Stromal cell of bone marrow (primary cell): Measurements from ENCODE around the gene SEC31A.
A peak's percentile ranks its signal among the peaks of the same experiment; 100 is the strongest.
"Not testable (repeated sequence)": the region's sequence is repeated elsewhere in the genome, so short reads cannot be mapped to it uniquely, and the experiment has no call there.

Source experiments
- DNase-seq: peaks from one replicate; pipeline ENCODE4 v3.0.0-alpha.2; 2012; ENCODE audit warnings: low read depth

Gene SEC31A

DNA sequence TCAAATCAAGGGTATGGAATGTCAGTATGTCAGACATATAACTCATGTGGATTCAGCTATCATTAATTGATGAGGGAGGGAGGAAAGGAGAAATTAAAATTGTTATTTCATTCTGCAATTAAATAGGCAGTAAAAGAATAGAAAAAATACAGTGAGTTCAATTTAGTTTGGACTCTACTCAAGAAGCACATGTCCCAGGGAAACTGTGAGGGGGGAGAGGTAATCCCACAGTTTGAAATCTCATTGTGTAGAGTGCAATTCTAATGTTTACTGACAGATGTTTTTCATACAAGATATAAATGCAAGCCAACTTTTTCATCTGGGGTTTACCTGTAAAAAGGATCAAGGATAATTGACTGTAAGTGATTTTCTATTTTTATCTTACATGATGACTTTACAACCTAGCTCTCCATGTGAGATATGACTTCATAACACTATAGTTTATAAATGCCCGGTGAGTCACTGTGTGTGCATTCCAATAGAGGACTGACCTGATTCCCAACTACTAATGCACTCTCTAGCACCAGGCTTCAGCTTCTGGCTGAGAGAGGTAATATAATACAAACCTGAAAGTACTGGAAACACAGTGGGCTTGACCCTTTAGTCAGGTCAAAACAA lies 57.1 kb downstream of the SEC31A start:
- peak; percentile 57 for DNase-seq

DNA sequence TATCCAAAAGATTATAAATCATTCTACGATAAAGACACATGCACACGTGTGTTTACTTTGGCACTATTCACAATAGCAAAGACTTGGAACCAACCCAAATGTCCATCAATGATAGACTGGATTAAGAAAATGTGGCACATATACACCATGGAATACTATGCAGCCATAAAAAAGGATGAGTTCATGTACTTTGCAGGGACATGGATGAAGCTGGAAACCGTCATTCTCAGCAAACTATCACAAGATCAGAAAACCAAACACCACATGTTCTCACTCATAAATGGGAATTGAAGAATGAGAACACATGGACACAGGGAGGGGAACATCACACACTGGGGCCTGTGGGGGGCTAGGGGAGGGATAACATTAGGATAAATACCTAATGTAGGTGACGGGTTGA lies 57.9 kb downstream of the SEC31A start:
- DNase-seq, result not testable (repeated sequence)

DNA sequence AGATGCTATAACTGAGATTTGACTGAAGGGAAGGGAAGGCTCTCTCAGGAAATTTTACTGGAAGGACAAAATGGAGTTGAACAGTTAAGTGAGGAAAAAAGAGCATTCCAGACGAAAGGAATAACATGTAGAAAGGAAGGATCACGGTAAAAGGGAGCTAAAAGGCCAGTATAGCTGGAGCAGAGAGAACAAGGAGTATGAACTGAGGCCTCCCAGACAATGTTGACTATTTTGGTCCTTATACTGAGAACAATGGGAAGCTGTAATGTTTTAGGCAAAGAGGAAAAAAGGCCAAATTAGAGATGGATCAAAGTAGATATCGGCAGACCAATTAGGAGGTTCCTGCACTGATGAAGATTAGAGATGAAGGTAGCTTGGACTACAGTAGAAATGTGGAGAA lies 65.5 kb downstream of the SEC31A start:
- DNase-seq, result no peak

DNA sequence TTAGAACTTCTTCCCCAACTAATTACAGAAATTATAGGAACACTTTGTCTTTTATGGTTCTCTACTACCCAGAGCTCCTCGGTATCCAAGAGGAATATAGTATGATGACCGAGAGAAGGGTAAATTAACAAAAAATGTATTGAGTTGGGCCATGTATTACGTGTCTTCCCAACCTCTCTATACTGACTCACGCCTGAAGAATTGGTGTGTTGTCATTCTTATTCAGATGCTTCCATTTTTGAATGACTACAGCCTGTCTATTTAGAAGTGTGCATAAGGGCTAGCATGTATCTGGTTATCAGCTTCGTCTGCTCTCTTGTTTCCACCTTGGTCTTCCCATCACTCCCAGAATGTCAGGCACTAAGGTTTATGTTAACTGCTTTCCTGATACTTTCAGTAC lies 67.9 kb downstream of the SEC31A start:
- no peak for DNase-seq

DNA sequence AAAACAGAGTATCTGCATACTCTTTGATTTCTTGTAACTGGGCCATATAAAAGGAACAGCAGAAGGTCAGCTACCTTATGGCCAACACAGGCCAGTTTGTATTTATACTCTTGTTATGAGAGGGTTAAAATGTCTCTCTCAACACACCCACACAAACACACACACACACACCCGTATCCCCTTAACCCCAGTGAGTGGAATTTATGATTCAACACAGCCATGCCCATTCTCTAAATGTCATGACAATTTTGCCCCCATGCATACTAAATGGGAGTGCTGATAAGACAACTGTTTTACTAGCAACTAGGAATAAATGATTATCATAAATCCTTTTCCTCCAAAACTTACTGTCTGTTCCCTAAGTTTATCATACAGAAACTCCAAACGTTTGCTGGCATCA lies 70.3 kb downstream of the SEC31A start:
- DNase-seq, result no peak

DNA sequence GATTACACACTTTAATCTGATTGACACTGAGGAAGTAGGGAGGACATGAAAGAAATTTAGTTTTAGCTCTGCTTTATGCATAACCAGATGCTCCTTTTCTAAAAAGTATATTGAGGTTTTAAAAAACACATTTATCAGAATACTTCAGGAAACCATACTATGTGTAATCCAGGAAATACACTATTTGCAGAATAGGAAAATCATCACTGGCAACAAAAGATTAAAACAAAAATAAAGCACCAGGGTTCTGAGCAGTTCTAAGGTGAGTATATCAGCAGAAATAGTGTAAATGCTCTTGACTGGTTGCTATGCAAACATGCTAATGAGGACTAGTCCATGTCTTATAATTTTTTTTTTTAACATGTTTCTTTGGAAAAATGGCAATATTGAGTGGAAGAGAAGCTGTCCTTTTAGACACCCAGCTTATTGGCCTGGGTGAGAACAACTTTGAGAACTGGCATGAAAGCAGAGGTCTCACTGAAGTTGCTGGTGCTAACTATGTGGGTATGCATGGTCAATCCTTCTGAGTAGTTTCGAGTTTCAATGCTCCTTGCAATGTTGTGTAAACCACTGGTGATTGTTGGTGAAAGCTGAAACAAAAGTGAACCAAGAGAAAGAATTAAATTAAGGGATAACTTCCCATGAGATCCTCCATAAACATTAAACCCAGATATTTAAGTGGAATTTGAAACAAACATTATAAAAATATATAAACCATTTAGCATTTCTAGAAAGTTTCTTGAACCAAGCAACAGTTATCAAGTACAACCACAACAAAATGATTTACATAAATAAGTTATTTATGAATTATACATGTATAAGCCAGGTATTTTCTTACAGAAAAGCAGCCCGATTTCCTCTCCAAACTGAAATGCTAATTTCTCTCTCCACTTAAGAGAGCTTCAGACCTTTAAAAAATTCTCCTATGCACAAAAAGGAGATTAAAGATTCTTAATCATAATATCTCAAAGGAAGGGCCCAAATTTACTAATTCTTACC lies 72.0 kb downstream of the SEC31A start:
- DNase-seq, result no peak

DNA sequence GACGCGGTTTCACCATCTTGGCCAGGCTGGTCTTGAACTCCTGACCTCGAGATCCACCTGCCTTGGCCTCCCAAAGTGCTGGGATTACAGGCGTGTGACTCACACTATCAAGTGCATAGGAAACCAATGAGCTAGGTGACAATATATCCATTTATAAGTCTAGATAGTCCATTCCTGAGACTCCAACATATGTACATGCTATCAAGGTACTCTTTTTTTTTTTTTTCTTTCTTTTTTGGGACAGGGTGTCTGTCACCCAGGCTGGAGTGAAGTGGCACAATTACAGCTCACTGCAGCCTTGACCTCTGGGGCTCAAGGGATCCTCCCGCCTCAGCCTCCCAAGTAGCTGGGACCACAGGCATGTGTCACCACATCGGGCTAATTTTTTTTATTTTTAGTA lies 74.1 kb downstream of the SEC31A start:
- DNase-seq, result not testable (repeated sequence)

DNA sequence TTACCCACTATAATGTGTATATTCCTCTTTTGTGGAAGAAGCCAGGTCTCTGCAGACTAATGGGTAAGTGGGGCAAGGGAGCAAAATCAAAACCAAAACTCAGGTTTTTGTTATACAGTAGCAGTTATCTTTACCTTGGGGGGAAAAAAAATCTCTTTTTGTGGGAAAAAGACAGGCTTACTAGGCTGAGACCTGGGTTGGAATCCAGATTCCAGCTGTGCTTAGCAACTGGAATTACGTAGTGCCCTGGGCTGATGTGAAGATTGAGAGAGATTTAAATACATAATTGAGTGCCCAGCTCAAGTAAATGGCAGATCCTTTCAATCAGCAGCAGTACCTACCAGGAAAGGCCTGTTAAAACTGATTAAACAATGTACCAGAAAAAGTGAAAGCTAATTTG lies 76.9 kb downstream of the SEC31A start:
- DNase-seq, result no peak

DNA sequence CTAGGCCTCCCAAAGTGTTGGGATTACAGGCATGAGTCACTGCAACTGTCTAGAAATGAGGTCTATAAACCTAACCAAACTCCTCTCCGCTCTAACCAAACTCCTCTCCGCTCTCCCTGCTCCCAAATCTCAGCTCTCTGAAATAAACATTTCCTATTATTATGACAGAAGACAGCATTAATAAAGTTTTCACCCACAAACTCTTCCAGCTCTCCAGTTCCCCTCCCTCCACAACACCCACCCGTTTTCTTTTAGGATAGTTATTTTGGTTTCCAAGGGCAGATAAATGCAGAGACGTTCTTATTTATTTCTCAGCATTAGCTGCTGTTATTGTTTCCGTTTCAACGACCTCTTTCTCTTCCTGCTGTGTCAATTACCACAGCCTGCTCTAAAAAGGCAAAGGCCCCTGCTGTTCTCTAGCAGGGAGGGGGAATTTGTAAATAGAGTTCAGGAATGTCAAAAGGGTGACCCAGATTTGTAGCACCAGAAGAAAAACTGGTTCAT lies 79.1 kb downstream of the SEC31A start:
- no peak for DNase-seq

DNA sequence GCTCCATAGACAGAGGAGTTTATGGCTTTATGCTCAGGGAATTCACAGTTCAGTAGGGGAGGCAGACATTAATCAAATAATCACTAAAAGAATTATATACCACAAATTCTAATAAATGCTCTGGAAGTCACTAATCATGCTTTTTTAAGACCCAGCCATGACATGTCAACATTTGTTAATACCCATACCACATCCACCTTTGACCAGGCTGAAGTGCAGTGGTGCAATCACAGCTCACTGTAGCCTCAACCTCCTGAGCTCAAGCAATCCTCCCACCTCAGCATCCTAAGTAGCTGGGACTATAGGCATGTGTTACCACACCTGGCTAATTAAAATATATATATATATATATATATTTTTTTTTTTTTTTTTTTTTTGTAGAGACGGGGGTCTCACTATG lies 79.6 kb downstream of the SEC31A start:
- no peak for DNase-seq

DNA sequence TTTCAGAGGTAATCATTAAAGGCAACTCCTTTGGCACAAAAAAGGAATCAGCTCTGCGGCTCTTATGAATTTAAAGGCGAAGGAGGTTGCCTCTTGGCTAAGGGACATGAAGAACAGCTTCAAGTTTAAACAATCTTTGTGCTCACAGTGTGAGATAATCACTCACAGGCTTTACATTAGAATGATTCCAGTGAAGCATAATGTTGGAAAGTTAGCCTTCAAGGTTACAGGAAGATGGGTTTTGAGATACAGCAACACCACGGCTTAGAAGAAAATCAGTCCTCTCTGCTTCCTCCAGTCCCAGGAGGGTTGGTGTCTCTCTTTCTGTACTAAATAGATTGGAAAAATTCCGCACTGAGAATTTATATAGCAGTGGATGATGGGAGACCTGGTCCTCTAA lies 80.8 kb downstream of the SEC31A start:
- DNase-seq, result no peak

DNA sequence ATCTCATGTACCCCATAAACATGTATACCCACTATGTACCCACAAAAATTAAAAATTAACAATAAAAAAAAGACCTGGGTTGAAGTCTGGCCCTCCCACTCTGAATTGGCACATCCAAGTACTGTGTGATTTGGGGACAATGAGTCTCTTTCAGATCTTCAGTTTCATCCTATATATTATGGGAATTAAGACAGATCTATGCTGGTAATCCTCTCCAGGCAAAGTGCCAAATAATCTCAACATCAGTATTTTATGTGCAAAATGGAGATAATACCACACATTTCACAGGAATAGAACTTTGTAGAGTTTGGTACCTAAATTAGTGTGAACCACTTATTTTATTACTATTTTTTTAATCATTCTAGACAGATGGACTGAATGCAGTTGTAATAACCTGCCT lies 81.3 kb downstream of the SEC31A start:
- no peak for DNase-seq

DNA sequence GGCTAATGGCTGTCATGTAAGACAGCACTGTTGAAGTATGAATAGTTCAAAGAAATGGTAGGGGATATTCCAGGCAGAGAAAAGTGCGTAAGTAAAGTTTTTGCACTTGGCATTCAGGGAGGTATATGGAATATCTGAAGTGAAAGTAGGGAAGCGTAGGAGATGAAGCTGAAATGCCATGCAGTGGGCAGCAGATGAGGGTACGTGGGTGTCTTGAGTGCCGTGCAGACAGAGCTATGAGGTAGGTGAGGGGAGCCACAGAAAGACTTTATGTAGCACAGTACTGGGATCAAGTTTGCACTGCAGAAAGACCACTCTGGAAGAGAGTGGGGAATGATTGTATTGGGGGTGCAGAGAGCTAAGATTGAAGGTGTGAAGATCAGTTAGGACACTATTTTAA lies 87.2 kb downstream of the SEC31A start:
- DNase-seq, result no peak

DNA sequence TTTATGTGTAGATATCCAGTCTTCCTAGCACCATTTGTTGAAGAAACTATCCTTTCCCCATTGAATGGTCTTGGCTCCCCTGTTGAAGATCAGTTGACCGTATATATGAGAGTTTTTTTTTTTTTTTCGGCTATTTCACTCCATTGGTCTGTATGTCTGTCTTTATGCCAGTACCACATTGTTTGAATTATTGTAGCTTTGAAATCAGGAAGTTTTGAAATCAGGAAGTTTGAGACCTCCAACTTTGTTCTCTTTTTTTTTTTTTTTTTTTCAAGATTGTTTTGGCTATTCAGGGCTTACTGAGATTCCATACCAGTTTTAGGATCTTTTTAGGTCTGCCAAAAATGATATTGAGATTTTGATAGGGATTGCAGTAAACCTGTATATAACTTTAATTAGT lies 88.0 kb downstream of the SEC31A start:
- no peak for DNase-seq

DNA sequence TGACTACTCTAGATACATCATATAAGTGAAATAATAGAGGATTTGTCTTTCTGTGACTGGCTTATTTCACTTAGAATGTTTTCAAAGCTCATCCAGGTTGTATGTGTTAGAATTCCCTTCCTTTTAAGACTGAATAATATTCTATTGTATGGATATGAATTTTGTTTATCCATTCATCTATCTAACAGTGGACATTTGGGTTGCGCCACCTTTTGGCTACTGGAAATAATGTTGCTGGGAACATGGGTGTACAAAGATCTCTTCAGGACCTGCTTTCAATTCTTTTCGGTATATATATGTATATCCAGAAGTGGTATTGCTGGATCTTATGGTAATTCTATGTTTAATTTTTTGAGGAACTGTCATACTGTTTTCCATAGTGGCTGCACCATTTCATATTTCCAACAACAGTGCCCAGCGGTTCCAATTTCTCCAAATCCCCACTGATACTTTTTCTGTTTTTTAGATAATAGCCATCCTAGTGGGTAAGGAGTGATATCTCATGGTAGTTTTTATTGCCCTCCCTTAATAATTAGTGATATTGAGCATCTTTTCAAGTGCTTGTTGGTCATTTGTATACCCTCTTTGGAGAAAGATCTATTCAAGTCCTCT lies 88.9 kb downstream of the SEC31A start:
- DNase-seq, result peak; percentile 45

DNA sequence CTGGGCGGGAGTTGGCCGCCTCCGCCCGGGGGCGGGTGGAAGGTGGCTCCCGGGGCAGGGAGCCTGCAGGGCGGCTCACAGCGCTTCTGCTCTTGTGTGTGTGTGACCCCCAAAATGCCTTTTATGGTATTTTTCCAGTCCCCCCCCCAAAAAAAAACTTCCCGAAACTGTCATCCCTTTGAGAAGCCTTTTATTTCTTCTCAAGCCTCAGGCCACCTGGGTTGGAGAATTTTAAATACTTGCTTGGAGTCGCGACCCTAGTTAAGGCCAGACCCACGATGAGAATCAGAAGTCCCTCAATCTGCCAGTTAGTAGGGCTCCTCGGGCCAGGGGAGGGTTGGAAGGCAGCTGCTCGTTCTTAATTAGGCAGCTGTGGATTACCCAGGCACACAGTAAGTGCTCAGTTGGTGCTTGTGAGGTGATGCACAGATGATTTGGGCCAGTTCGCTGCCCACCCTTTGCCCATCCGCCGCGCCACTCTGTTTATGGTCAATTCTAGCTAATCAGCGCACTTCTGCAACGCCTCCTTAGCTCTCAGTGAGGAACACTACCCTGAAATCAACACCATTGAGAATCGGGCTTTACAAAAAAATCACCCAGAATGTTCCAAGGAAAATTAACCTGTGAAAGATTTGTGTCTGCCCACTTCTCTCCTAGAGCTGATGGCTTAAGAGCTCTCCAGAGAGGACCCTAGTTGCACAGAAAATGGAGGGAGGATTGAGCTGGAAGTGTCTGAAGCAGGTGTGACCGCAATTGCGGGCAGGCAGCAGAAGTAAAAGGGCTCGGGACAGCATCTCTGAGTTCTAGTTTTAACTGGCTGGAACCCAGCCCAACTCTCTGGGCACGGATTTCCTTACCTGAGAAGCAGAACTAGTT lies 91.7 kb downstream of the SEC31A start:
- DNase-seq, result no peak

DNA sequence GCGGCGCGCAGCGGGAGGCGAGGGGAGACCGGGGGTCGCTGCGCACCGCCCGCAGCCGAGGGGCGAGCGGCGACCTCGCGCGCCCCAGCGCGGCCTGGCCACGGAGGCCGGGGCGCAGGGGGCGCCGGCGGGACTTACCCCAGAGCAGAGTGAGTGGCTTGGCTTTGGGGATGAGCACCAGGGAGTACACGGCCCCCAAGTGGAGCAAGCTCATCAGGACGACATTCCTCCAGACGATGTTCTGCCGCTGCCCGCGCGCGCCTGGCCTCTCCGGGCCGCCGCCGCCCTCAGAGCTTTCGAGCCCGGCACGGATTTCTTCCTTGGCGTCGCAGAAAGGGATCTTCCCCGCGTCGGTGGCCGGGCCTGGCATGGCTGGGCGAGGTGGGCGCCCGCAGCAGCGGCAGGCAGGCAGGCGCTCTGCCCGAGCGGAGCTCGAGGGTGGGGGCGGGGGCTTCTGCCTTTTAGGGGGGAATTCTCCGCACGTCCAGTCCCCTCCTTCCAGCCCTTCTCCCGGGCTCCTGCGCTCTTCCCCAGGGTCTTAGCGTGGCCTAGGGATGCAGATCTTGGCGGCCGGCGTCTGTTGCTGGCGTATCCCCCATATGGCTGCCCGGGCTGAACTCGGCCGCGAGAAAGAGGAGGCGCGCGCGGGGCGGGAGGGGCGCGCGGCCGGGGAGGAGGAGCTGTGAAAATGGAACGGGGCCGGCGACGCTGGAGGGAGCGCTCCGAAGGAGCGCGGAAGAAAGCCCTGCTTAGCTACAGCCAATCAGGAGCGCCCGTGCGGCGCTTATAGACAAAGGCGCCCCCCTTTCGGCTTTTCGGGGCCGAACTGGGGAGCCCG lies 92.6 kb downstream of the SEC31A start, which contains the start of gene SCD5:
TSS of gene SCD5 (minus strand) at position 629 of the 838 bp plus-strand sequence. CDS start at position 370, 259 bp downstream.
- peak; percentile 73 for DNase-seq

DNA sequence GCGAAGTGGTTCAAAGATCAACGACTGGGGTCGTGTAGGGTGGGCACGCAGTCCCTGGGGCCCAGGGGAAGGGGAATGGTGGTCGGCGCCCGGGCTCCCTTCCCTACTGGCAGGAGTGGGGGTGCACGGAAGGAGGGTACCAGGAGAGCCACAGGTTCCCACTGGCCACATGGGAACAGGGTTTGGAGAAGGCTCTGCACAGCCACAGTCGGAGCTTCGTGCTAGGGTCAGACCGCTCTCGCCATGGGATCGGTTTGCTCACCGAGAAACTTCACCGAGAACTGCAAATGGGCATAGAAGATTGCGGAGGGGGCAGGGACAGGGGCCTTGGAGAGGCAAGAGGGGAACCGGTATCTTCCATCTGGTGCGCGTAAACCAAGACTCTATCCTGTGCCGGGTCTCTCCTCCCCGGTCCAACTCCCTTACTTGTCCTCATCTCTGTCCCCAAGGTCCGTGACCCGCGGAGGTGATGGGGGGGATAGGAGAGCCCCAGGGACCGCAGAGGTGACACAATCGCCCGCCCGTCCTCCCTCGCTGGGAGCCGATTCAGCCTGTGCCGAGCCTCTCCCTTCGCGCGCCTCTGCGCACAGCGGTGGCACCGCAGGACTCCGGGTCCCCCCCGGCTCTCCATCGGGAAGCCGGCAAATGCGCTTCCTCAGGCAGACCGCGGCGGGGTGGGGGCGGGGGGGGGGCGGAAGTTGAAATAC lies 93.4 kb downstream of the SEC31A start:
- DNase-seq, result no peak

DNA sequence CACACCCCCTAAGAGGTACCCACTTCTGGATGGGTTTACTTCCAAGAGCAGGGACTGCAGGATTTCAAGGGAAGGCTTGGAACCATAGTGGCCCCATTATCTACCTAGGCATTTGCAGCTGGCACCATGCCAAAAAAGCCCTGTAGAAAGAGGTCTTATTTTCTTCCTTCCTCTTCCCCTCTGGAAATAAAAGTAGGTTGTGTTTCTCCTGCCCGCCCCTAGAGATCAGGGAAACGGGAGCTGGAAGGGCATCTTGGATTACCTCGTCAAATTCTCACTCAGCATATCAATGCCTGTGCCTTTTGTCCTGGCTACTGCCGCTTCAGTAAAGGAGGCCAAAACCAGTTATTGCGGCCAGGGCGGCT lies 93.9 kb downstream of the SEC31A start:
- DNase-seq, result no peak
